ENCODE measurements around the gene CYTH4.
"Not testable (repeated sequence)": the region's sequence is repeated elsewhere in the genome, so short reads cannot be mapped to it uniquely, and the experiment has no call there.

Gene CYTH4

GRCh38 chr22:37249986-37250385 lies 32.3 kb upstream of the CYTH4 start:
- DNase-seq, result no peak

GRCh38 chr22:37251836-37252235 lies 30.5 kb upstream of the CYTH4 start:
- DNase-seq, result not testable (repeated sequence)

- DNase-seq, result no peak
Measured at GRCh38 chr22:37253126-37253660, 29.1 kb upstream of the CYTH4 start.

- DNase-seq, result no peak
Measured at GRCh38 chr22:37254209-37254866, 28.0 kb upstream of the CYTH4 start.

- no peak for DNase-seq
Measured at GRCh38 chr22:37254867-37255233, 27.5 kb upstream of the CYTH4 start.

GRCh38 chr22:37255558-37256006 lies 26.7 kb upstream of the CYTH4 start:
- no peak for DNase-seq

- no peak for DNase-seq
Measured at GRCh38 chr22:37256075-37256726, 26.1 kb upstream of the CYTH4 start.

GRCh38 chr22:37258005-37258752 lies 24.1 kb upstream of the CYTH4 start:
- DNase-seq, result no peak

- DNase-seq, result no peak
Measured at GRCh38 chr22:37258753-37259401, 23.4 kb upstream of the CYTH4 start.

- no peak for DNase-seq
Measured at GRCh38 chr22:37259540-37260029, 22.7 kb upstream of the CYTH4 start.

- no peak for DNase-seq
Measured at GRCh38 chr22:37260155-37260795, 22.0 kb upstream of the CYTH4 start.

GRCh38 chr22:37260901-37261336 lies 21.4 kb upstream of the CYTH4 start:
- DNase-seq, result no peak

GRCh38 chr22:37262346-37262745 lies 20.0 kb upstream of the CYTH4 start:
- no peak for DNase-seq

- DNase-seq, result no peak
Measured at GRCh38 chr22:37263966-37264887, 18.1 kb upstream of the CYTH4 start.

- DNase-seq, result no peak
Measured at GRCh38 chr22:37266581-37267134, 15.7 kb upstream of the CYTH4 start.

GRCh38 chr22:37267135-37267587 lies 15.1 kb upstream of the CYTH4 start:
- DNase-seq, result no peak

GRCh38 chr22:37267661-37268413 lies 14.5 kb upstream of the CYTH4 start:
- no peak for DNase-seq

- DNase-seq, result no peak
Measured at GRCh38 chr22:37269936-37270678, 12.2 kb upstream of the CYTH4 start.

GRCh38 chr22:37270928-37271650 lies 11.2 kb upstream of the CYTH4 start:
- no peak for DNase-seq
